ENCODE measurements around the gene HOXC13.

GRCh38 chr12:53950437-53950773 is 11.8 kb downstream of the HOXC13 start:
- TF ChIP-seq, protein P1, sequence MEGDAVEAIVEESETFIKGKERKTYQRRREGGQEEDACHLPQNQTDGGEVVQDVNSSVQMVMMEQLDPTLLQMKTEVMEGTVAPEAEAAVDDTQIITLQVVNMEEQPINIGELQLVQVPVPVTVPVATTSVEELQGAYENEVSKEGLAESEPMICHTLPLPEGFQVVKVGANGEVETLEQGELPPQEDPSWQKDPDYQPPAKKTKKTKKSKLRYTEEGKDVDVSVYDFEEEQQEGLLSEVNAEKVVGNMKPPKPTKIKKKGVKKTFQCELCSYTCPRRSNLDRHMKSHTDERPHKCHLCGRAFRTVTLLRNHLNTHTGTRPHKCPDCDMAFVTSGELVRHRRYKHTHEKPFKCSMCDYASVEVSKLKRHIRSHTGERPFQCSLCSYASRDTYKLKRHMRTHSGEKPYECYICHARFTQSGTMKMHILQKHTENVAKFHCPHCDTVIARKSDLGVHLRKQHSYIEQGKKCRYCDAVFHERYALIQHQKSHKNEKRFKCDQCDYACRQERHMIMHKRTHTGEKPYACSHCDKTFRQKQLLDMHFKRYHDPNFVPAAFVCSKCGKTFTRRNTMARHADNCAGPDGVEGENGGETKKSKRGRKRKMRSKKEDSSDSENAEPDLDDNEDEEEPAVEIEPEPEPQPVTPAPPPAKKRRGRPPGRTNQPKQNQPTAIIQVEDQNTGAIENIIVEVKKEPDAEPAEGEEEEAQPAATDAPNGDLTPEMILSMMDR (optimal IDR thresholded peaks at IDR 0.05 in 1 of 3, IDR thresholded peaks at IDR 0.05 in 1 of 3, conservative IDR thresholded peaks at IDR 0.05 in 1 of 3; ENCODE audit: extremely low read depth in 1 of 3, insufficient read depth in 2 of 3, low read length in 3 of 3) = peak; percentile 50 to 69 (median 66)
- no peak for TF ChIP-seq EZH2 (IDR thresholded peaks at IDR 0.05; ENCODE audit: low read length)

Data from keratinocyte (primary cell).